AG09319 (cell line): ENCODE measurements around the gene PNMA6E.
A peak's percentile ranks its signal among the peaks of the same experiment; 100 is the strongest.
"Not testable (repeated sequence)": the region's sequence is repeated elsewhere in the genome, so short reads cannot be mapped to it uniquely, and the experiment has no call there.

Experiments used
- DNase-seq: peaks from one replicate; pipeline ENCODE4 v3.0.0-alpha.2; 2010; ENCODE audit warnings: low read depth; ENCODE audit errors: extremely low read depth
- CTCF ChIP-seq: IDR thresholded peaks from 2 replicates; pipeline ENCODE4 v1.5.1; 2011; ENCODE audit warnings: low read depth, mild to moderate bottlenecking, inconsistent platforms, low read length, moderate library complexity

PNMA6E gene

GRCh38 chrX:153408221-153408721, 7.1 kb upstream of the PNMA6E start:
- no peak for DNase-seq
- TF ChIP-seq CTCF = no peak

- no peak for DNase-seq
- no peak for TF ChIP-seq CTCF
Measured at GRCh38 chrX:153407736-153408135, 6.6 kb upstream of the PNMA6E start.

GRCh38 chrX:153406903-153407302, 5.8 kb upstream of the PNMA6E start:
- DNase-seq = no peak
- TF ChIP-seq CTCF = no peak

- TF ChIP-seq CTCF = no peak
- DNase-seq = no peak
Measured at GRCh38 chrX:153406011-153406410, 4.9 kb upstream of the PNMA6E start.

GRCh38 chrX:153405426-153405825, 4.3 kb upstream of the PNMA6E start:
- TF ChIP-seq CTCF = no peak

GRCh38 chrX:153404333-153404732, 3.2 kb upstream of the PNMA6E start:
- DNase-seq = not testable (repeated sequence)

More at GRCh38 chrX:153405426-153405825, 4.3 kb upstream of the PNMA6E start:
- no peak for DNase-seq

GRCh38 chrX:153400146-153401132, 711 bp downstream of the PNMA6E start:
- peak; percentile 60 for TF ChIP-seq CTCF
- no peak for DNase-seq
